ENCODE results near the gene ZNF174.
A peak's percentile ranks its signal among the peaks of the same experiment; 100 is the strongest.

Gene ZNF174

GRCh38 chr16:3400779-3401688 lies at the start of gene ZNF174, which contains the start of gene ZSCAN32:
TSS of gene ZNF174 (plus strand) at chr16:3401215. CDS start at chr16:3402005, 790 bp downstream.
TSS of gene ZSCAN32 (minus strand) at chr16:3401004. CDS start at chr16:3397557, 3,447 bp downstream.
- peak; percentile 95 to 97 for DNase-seq (ENCODE audit: low read depth in 2 of 2)

- no peak for DNase-seq (ENCODE audit: low read depth in 2 of 2)
Observed at GRCh38 chr16:3355589-3355988, 45.4 kb upstream of the ZNF174 start, which contains the start of gene OR2C1. TSS of gene OR2C1 (plus strand) at chr16:3355889. CDS start at chr16:3355941, 52 bp downstream.

GRCh38 chr16:3356118-3356517 lies 44.9 kb upstream of the ZNF174 start:
- DNase-seq (ENCODE audit: low read depth in 2 of 2) = no peak

- DNase-seq (ENCODE audit: low read depth in 2 of 2) = no peak
Observed at GRCh38 chr16:3358871-3359270, 42.1 kb upstream of the ZNF174 start.

- no peak for DNase-seq (ENCODE audit: low read depth in 2 of 2)
Observed at GRCh38 chr16:3362931-3363330, 38.1 kb upstream of the ZNF174 start.

GRCh38 chr16:3363793-3364192 lies 37.2 kb upstream of the ZNF174 start:
- DNase-seq (ENCODE audit: low read depth in 2 of 2) = no peak

- DNase-seq (ENCODE audit: low read depth in 2 of 2) = peak; percentile 76 to 81
Observed at GRCh38 chr16:3364774-3365427, 36.1 kb upstream of the ZNF174 start.

- no peak for DNase-seq (ENCODE audit: low read depth in 2 of 2)
Observed at GRCh38 chr16:3369073-3369472, 31.9 kb upstream of the ZNF174 start.

GRCh38 chr16:3375680-3376079 lies 25.3 kb upstream of the ZNF174 start:
- no peak for DNase-seq (ENCODE audit: low read depth in 2 of 2)

GRCh38 chr16:3377917-3378316 lies 23.1 kb upstream of the ZNF174 start:
- DNase-seq (ENCODE audit: low read depth in 2 of 2) = no peak

GRCh38 chr16:3383045-3383448 lies 18.0 kb upstream of the ZNF174 start:
- no peak for DNase-seq (ENCODE audit: low read depth in 2 of 2)

GRCh38 chr16:3388325-3388724 lies 12.7 kb upstream of the ZNF174 start:
- no peak for DNase-seq (ENCODE audit: low read depth in 2 of 2)

GRCh38 chr16:3389663-3390338 lies 11.2 kb upstream of the ZNF174 start:
- DNase-seq (ENCODE audit: low read depth in 2 of 2) = no peak

- no peak for DNase-seq (ENCODE audit: low read depth in 2 of 2)
Observed at GRCh38 chr16:3400446-3400778, 603 bp upstream of the ZNF174 start.

- no peak for DNase-seq (ENCODE audit: low read depth in 2 of 2)
Observed at GRCh38 chr16:3401719-3402397, 843 bp downstream of the ZNF174 start.

GRCh38 chr16:3408561-3409197 lies 7.7 kb downstream of the ZNF174 start:
- no peak for DNase-seq (ENCODE audit: low read depth in 2 of 2)

GRCh38 chr16:3413730-3414379 lies 12.8 kb downstream of the ZNF174 start:
- no peak for DNase-seq (ENCODE audit: low read depth in 2 of 2)

GRCh38 chr16:3431779-3432219 lies 30.8 kb downstream of the ZNF174 start:
- DNase-seq (ENCODE audit: low read depth in 2 of 2) = peak; percentile 36 to 66

GRCh38 chr16:3434373-3434772 lies 33.4 kb downstream of the ZNF174 start:
- no peak for DNase-seq (ENCODE audit: low read depth in 2 of 2)

GRCh38 chr16:3439637-3440036 lies 38.6 kb downstream of the ZNF174 start:
- DNase-seq (ENCODE audit: low read depth in 2 of 2) = no peak

All from stimulated activated CD8-positive, alpha-beta memory T cell treated with anti-CD3 and anti-CD28 coated beads, Interleukin-2, amount 100 ng/mL, for 48 hours (primary cell).